Measurements from ENCODE around the gene AKIRIN1. TPM values are rescaled to one million over a fixed set of nuclear protein-coding genes. Genes with fewer than 3 reads are reported as not detected.
"Not testable (repeated sequence)": the region's sequence is repeated elsewhere in the genome, so short reads cannot be mapped to it uniquely, and the experiment has no call there.

The AKIRIN1 gene
- total RNA-seq, 2 experiments from 2014 or later: 68.2 to 70.7 TPM

DNA sequence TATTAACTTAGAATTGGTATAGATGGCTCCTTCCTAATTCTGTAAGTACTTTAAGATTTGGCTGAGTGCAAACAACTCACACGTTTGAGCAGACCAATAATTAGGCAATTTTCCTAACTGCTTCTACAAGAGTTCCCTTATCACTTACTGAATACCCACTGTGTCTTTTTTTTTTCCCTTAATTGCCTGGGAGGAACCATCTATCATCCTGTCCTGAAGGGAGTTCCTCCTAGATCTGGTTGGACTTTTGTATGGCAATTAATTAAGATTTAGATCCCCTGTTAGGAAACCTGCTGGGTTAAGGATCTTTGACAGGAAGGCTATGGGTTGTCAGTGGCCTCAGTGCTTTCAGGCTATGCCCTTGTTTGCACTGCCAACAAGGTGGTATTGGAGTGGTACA lies 11.7 kb upstream of the AKIRIN1 start:
- not testable (repeated sequence) for H3K9me3 Mint-ChIP-seq, DNase-seq, H3K4me3 Mint-ChIP-seq, H3K36me3 Mint-ChIP-seq, H3K27ac Mint-ChIP-seq, H3K4me1 Mint-ChIP-seq, H3K27me3 Mint-ChIP-seq

DNA sequence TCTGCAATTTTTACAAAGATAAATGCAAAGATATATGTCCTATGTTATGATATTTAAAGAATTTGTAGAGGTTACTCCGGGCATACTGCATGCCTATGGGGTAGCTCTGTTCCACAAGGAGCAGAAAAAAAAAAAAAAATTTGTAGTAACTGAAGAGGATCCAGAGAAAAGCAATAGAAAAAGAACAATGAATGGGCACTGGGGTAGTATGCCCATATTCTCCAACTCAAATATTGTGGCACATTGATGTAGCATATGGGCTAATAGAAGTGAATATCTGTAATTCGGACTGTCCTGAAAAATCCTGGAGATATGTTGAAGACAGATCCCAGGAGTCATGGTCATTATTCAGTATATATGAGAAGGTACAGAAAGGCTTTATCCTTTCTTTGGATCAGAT lies 1.1 kb upstream of the AKIRIN1 start:
- Mint-ChIP-seq H3K4me1 (peaks cover 32% of the 10 kb centered on the region), H3K4me3 (peak overlapping the region; percentile 81)

DNA sequence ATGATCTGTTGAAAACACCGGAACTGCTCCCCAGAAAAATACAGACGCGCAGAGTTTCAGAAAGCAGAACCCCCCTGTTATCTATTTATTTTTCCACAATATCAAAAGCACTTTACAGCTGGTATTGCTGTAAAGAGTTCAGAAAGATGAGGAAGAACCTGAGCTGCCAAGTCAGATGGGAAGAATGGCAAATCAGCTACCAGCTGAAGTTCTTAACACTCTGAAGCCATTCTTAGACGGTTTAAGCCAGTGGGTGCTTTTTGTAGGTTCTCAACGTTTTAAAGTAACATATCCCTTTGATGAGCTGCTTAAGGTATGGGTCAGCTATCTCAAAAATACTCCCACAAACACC lies 714 bp upstream of the AKIRIN1 start:
- no peaks in the 10 kb centered on the region for H3K27me3 Mint-ChIP-seq
- peaks cover 29% of the 10 kb centered on the region for H3K36me3 Mint-ChIP-seq
- peak overlapping the region; percentile 81 for H3K4me3 Mint-ChIP-seq
- no peaks in the 10 kb centered on the region for H3K9me3 Mint-ChIP-seq
- DNase-seq: no peak
- H3K4me1 Mint-ChIP-seq: peaks cover 35% of the 10 kb centered on the region
- H3K27ac Mint-ChIP-seq: peak overlapping the region; percentile 89

More for the DNA sequence above, 1.1 kb upstream of the AKIRIN1 start:
- H3K36me3 Mint-ChIP-seq: peaks cover 26% of the 10 kb centered on the region
- H3K27ac Mint-ChIP-seq: peak overlapping the region; percentile 89
- H3K9me3 Mint-ChIP-seq: no peaks in the 10 kb centered on the region
- H3K27me3 Mint-ChIP-seq: no peaks in the 10 kb centered on the region
- DNase-seq: no peak

DNA sequence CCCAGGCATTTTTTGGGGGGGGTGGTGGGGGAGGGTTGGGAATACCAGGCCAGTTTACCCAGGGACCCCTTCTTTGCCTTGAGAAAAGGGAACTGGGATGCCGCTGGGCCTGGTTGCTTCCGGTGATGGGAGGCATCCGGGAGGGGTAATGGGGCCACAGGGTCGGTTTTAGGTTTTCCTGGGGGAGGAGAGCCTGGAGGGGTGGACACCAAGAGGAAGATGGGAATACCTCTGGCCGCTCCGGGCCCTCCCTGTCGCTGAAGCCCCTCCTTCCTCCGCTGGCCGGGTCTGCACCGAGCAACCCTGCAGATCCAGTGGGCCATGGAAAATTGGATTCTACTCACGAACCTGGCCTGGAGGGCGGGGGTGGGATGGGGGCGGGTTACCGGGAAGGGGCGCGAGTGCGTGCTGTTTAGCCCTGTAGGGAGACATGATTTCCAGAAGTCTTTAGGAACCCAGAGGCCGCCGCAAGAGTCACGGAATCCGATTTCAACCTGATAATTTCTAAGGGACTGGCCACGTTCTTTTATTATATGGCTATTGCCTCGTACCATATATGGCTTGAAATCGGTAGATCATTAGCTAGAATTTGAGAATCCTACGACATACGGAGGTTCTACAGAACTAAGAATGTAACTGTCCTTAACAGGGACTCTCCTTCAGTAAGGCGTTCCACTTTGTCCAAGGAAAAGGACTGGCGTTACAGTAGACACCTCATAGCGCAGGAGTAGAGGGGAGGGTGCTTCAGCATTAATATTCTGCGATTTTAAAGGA lies 749 bp downstream of the AKIRIN1 start:
- Mint-ChIP-seq H3K4me1 (peaks cover 48% of the 10 kb centered on the region), H3K4me3 (peak overlapping the region; percentile 93), H3K36me3 (peaks cover 43% of the 10 kb centered on the region), H3K27me3 (no peaks in the 10 kb centered on the region), H3K27ac (peak overlapping the region; percentile 77), H3K9me3 (no peaks in the 10 kb centered on the region)
- DNase-seq: peak; percentile 12

DNA sequence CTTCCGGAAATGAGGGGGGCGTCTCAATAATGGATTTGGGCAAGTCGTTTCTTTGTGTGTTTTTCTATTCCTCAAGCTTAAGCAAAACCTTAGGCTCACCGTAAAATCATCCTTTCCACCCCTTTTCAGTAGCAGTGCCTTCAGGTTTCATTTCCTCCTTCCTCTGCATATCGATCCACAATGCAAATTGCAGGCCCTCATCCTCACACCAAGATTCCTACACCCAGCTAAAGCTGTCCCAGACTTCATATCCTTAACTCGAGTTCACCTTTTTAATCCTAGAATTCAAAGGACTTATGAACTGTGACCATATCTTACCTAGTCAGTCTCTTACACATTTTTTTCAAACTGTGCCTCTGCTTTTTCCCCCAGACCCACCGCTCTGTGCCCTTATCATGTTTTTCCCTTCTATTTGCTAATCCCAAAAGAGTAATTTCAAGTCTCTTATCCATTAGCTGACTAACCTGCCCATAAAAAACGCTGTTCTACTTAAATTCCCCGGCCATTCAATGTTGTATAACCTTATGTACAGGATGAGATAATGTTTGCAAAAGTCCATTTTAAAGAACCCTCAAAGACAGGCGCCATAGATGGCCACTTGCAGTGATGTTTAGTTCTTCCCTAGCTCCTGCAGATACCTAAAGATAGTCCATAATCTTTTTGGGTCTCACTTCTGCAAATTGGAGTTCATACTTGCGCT lies 1.5 kb downstream of the AKIRIN1 start:
- Mint-ChIP-seq H3K4me3 (peak overlapping the region; percentile 93), H3K27me3 (no peaks in the 10 kb centered on the region), H3K4me1 (peaks cover 54% of the 10 kb centered on the region), H3K27ac (peak overlapping the region; percentile 77), H3K9me3 (no peaks in the 10 kb centered on the region), H3K36me3 (peaks cover 48% of the 10 kb centered on the region)
- DNase-seq: no peak

DNA sequence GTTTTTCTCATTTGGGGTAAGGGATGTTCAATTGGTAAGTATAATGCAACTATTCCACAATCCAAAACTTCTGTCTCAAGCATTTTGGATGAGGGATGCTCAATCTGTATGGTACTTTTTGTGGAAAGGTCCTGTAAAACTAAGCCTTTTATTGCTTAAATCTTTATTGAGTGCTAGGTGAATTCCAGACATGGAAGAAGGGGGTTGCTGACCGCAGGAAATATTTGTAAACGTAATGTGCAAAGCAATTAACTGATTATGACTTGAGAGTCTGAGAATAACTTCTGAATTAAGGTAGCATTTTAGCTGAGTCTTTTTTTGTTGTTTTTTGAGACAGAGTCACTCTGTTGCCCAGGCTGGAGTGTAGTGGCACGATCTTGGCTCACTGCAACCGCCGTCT lies 3.1 kb downstream of the AKIRIN1 start:
- H3K4me3 Mint-ChIP-seq: peak overlapping the region; percentile 10
- DNase-seq: no peak
- H3K4me1 Mint-ChIP-seq: peaks cover 64% of the 10 kb centered on the region
- H3K36me3 Mint-ChIP-seq: peaks cover 60% of the 10 kb centered on the region
- no peaks in the 10 kb centered on the region for H3K9me3 Mint-ChIP-seq
- H3K27me3 Mint-ChIP-seq: no peaks in the 10 kb centered on the region
- peak overlapping the region; percentile 42 for H3K27ac Mint-ChIP-seq

DNA sequence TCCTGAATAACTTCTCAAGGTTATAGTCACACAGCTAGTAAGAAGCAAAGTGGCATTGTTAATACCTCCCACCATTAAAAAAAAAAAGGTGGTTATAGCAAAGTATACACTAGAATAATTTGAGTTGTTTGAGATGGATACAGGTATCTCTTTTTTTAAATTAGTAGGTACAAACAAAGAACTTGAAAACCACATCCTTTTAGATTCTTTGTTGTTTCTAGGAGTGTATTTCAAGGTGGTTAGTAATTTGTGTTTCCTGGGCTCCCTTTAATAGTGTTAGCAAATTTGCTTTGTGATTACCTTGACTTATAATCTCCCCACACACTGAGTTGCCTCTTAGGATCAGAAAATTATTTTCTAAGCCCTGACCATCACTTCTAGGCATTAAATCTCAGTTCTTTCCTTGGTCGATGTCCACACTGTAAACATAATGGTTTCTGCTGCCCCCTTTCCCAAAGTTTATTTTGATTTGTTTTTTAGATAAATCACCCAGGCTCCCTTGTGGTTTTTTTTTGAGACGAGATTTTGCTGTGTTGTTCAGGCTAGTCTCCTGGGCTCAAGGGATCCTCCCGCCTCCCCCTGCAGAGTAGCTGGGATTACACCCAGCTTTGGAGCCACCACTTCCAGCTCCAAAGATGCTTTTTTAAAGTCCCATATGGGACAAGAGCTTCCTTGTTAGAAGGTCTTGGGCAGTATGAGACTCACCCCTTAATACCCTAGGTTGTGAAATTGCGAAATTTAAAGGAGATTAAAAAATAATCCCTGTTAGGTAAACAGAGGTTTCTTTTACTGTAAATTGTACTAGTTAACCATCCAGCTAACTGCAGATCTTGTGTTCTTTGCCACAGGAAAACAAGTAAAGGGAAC lies 6.2 kb downstream of the AKIRIN1 start:
- peaks cover 63% of the 10 kb centered on the region for H3K4me1 Mint-ChIP-seq
- H3K27me3 Mint-ChIP-seq: no peaks in the 10 kb centered on the region
- H3K4me3 Mint-ChIP-seq: no peak overlapping the region
- DNase-seq: no peak
- H3K9me3 Mint-ChIP-seq: no peaks in the 10 kb centered on the region
- H3K36me3 Mint-ChIP-seq: peaks cover 70% of the 10 kb centered on the region
- peak overlapping the region; percentile 74 for H3K27ac Mint-ChIP-seq

DNA sequence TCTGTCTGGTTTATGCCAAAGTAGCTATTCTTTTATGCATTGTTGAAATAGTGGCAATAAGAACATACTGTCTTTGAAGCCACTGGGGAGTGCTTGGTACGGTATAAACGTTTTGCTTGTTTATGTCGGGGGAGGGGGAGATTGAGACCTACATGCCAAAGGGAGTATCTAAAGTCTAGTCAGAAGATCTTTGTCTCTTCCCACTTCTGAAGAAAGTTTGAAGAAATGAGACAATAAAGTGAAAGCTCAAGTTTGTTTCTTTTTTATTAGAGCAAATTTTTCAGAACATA lies 6.8 kb downstream of the AKIRIN1 start:
- Mint-ChIP-seq H3K4me3 (no peak overlapping the region), H3K9me3 (no peaks in the 10 kb centered on the region), H3K27ac (peak overlapping the region; percentile 59), H3K36me3 (peaks cover 69% of the 10 kb centered on the region), H3K27me3 (no peaks in the 10 kb centered on the region), H3K4me1 (peaks cover 63% of the 10 kb centered on the region)
- no peak for DNase-seq

DNA sequence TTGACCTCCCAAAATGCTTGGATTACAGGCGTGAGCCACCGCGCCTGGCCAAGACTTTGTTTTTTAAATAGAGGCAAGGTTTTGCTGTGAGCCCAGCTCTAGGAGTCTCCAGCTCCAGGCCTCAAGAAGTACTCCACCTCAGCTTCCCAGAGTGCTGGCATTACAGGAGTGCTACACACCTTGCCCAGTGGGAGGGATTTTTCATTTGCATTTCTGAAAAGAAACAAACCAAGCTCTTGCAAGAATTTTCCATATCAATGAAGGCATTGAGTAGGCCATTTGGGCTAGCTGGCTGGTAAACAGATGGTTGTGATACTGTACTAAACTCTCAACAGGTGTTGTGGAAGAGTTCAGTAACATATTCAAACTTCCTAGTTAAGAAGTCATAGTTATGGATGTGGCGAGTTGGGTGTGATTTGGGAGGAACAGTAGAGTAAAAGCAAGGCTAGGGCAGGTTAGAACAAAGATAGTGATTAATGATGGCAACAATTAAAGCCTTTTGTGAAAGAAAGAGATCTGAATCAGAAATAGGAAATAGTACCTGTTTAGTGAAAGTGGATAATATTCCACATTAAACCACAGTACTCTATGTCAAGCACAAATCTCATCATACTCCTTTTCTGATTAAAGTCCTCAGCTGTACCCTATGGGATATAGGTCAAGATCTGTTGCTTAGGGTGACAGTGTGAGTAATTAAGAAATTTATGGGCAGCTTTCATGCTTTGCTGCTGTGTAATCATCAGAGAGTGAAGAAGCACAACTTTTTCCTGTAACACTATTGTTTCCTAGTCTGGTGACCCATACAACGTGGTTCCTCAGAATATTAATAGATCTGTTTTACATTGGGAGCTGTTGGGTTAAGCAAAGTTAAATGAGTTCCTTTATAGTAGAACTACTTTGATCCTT lies 10.7 kb downstream of the AKIRIN1 start:
- H3K9me3 Mint-ChIP-seq: no peaks in the 10 kb centered on the region
- H3K27ac Mint-ChIP-seq: peak overlapping the region; percentile 14
- peaks cover 50% of the 10 kb centered on the region for H3K4me1 Mint-ChIP-seq
- H3K36me3 Mint-ChIP-seq: peaks cover 53% of the 10 kb centered on the region
- no peaks in the 10 kb centered on the region for H3K27me3 Mint-ChIP-seq
- H3K4me3 Mint-ChIP-seq: no peak overlapping the region
- DNase-seq: no peak

DNA sequence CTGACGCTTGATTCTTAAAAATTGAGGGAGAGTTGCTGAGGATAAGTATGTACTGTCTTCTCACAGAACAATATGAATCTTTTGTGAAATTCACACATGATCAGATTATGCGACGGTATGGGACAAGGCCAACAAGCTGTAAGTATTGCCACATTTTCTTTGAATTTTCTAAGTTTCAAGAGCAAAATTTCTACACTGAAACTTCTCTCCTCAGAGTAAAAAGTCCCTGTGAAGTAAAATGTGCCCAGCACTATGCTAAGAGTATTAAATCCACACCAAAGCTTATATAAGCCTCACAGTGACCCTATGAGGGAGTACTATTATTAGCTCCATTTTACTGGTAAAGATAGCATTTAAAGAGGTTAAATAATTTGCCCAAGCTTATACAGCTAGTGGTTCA lies 12.2 kb downstream of the AKIRIN1 start:
- peaks cover 51% of the 10 kb centered on the region for H3K36me3 Mint-ChIP-seq
- no peak overlapping the region for H3K4me3 Mint-ChIP-seq
- peaks cover 36% of the 10 kb centered on the region for H3K4me1 Mint-ChIP-seq
- DNase-seq: no peak
- peak overlapping the region; percentile 14 for H3K27ac Mint-ChIP-seq
- no peaks in the 10 kb centered on the region for H3K27me3 Mint-ChIP-seq
- no peaks in the 10 kb centered on the region for H3K9me3 Mint-ChIP-seq

DNA sequence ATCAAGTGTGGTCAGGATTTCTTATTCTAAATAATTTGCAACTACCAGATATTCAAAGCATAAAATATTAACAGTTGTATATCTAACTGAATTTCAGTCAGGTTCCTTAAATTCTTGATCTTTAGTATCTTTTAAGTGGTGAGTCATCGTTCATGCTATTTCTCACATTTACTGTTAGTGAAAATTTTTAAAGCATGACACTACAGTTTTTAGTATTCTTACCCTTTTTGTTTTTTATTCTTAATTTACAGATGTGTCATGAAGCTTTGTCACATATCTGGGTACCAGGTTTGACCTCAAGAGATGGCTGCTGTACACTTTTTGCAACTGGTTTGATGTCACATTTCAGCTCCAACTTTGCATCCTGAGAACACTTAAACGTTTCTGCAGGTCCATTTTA lies 12.7 kb downstream of the AKIRIN1 start:
- H3K4me1 Mint-ChIP-seq: peaks cover 33% of the 10 kb centered on the region
- no peaks in the 10 kb centered on the region for H3K9me3 Mint-ChIP-seq
- no peaks in the 10 kb centered on the region for H3K27me3 Mint-ChIP-seq
- H3K27ac Mint-ChIP-seq: peak overlapping the region; percentile 60
- H3K4me3 Mint-ChIP-seq: no peak overlapping the region
- DNase-seq: no peak
- peaks cover 53% of the 10 kb centered on the region for H3K36me3 Mint-ChIP-seq

DNA sequence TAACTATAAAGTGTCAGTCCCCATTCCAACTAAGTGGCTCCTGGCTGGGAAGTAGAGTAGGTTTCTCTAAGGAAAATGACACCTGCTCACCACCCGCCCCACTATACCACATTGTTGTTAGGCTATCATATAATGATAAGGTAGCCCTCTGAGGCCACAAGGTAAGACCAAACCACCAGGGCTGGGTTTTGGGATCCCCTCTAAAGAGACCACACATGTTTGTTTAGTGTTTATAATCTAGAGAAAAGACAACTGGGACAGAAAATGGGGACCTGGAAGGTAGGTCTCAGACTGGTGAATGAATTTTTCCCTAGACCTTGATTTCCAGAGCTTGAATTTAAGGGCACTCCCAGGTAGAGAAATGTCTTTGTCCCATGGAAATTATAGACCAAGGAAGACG lies 15.2 kb downstream of the AKIRIN1 start:
- Mint-ChIP-seq H3K36me3 (peaks cover 48% of the 10 kb centered on the region), H3K27me3 (no peaks in the 10 kb centered on the region), H3K4me3 (no peak overlapping the region), H3K27ac (no peak overlapping the region), H3K4me1 (peaks cover 28% of the 10 kb centered on the region), H3K9me3 (no peaks in the 10 kb centered on the region)
- no peak for DNase-seq

DNA sequence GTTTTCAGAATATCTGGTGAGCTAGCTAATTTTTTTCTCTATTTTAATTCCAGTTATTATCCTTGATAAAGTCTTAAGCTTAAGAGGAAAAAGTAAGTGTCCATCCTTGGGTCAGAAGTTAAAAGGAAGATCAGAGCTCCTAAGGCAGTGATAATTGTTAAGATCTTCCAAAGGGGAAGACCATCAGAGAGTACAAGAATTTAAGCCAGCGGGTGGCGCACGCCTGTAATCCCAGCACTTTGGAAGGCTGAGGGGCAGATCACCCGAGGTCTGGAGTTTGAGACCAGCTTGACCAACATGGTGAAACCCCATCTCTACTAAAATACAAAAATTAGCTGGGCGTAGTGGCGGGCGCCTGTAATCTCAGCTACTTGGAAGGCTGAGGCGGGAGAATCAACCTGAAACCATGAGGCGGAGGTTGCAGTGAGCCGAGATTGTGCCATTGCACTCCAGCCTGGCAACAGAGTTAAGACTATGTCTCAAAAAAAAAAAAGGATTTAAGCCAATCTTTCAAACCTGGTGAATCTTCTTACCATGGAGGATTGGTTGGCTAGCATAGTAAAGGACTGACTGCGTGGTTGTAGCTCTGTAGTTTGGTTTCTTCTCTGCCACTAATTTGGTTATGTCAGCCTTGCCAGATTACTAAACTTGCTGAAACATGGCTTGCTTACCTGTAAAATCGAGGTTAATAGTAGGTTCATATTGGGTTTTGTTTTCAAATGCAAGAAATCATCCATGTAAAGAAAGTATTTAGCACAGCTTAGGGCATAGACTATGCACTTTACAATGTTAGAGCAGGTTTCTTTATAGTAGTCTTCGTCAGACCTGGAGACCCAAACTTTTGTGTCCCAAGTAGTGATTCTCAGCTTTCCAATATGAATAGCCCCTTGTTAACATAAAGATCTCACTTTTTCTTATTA lies 15.9 kb downstream of the AKIRIN1 start:
- Mint-ChIP-seq H3K36me3 (peaks cover 47% of the 10 kb centered on the region), H3K4me3 (no peak overlapping the region), H3K4me1 (peaks cover 22% of the 10 kb centered on the region), H3K27ac (peak overlapping the region; percentile 42), H3K27me3 (no peaks in the 10 kb centered on the region), H3K9me3 (no peaks in the 10 kb centered on the region)
- DNase-seq: no peak

DNA sequence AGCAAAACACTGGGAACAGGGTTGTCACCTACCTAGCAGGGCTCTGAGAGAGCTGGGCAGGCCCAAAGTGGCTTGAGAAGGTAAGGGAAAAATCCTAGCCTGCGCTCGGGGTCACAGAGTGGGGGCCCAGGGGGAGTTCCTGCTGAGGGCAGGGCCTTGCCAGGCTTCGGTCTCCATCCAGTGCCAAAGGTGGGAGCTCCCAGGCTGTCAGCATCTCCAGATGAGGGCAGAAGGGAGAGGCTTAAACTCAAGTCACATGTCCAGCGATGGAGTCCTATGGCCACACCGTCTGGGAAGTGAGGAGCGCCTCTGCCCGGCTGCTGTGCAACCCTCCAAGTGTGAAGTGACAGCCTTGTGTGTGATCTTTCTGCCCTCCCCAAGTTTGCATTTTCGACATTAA lies 23.9 kb downstream of the AKIRIN1 start:
- not testable (repeated sequence) for H3K4me3 Mint-ChIP-seq, H3K4me1 Mint-ChIP-seq, DNase-seq, H3K27ac Mint-ChIP-seq, H3K27me3 Mint-ChIP-seq, H3K9me3 Mint-ChIP-seq
- peaks cover 12% of the 10 kb centered on the region for H3K36me3 Mint-ChIP-seq
